B cell (primary cell): ENCODE data around the gene KRTAP2-3. TPM values are rescaled to one million over a fixed set of nuclear protein-coding genes. Genes with fewer than 3 reads are reported as not detected.
"Not testable (repeated sequence)": the region's sequence is repeated elsewhere in the genome, so short reads cannot be mapped to it uniquely, and the experiment has no call there.

Experiments used
- ATAC-seq: fragments of 200-7000 bp; cut with Tn5 transposase; one replicate; pipeline ENCODE4 v1.10.0; 2021; ENCODE audit warnings: low read depth, mild to moderate bottlenecking, moderate number of reproducible peaks, moderate library complexity
- CTCF ChIA-PET: fragments of 350-600 bp; sonication (Branson Sonifier 250); formaldehyde crosslinking; loops from one replicate; lab custom pipeline; 2021; ENCODE audit warnings: antibody characterized with exemption, inconsistent platforms; lab: Charles Lee
- POLR2A ChIA-PET: fragments of 350-600 bp; sonication (Branson Sonifier 250); formaldehyde crosslinking; loops from one replicate; lab custom pipeline; 2021; ENCODE audit warnings: antibody characterized with exemption; lab: Charles Lee
- DNase-seq: peaks from one replicate; pipeline ENCODE4 v3.0.0; 2013
- H2AFZ ChIP-seq: 2 replicates; pipeline ENCODE4 v1.6.1; 2012; ENCODE audit warnings: mild to moderate bottlenecking, low read depth, low read length; ENCODE audit not compliant: insufficient read depth, poor library complexity, severe bottlenecking
- H3K27ac ChIP-seq, 2 donors: 1 replicate in 1 of 2; 2 replicates in 1 of 2; pipeline ENCODE4 v1.5.1; 2012 to 2013; ENCODE audit warnings: low read length in 2 of 2, mild to moderate bottlenecking in 2 of 2, moderate library complexity in 1 of 2
- H3K27me3 ChIP-seq, 4 experiments: fragments of 200-600 bp in 1 of 4; sonication (generic) in 1 of 4; replicated peaks in 1 of 4; 1 replicate in 2 of 4; 2 replicates in 2 of 4; pipeline versions ENCODE4 v1.6.1 to v1.7.0; 2013 to 2016; ENCODE audit warnings: low read length in 3 of 4, mild to moderate bottlenecking in 2 of 4, mixed read lengths in 1 of 4, moderate library complexity in 1 of 4; ENCODE audit not compliant: insufficient read depth in 4 of 4, control insufficient read depth in 3 of 4; ENCODE audit errors: control extremely low read depth in 1 of 4
- H3K36me3 ChIP-seq, 2 experiments: replicated peaks in 1 of 2; 1 replicate in 1 of 2; 2 replicates in 1 of 2; pipeline versions ENCODE4 v1.6.1 to v1.7.1; 2013; ENCODE audit warnings: low read length in 1 of 2; ENCODE audit not compliant: insufficient read depth in 2 of 2, control insufficient read depth in 1 of 2; ENCODE audit errors: control extremely low read depth in 1 of 2, extremely low read depth in 1 of 2
- H3K4me1 ChIP-seq, 2 donors: fragments of 200-600 bp in 1 of 2; sonication (generic) in 1 of 2; 1 replicate in 1 of 2; 2 replicates in 1 of 2; pipeline versions ENCODE4 v1.5.1 to v1.6.1; 2013 to 2017; ENCODE audit warnings: low read length in 2 of 2; ENCODE audit not compliant: control insufficient read depth in 2 of 2, insufficient read depth in 2 of 2
- H3K4me2 ChIP-seq: replicated peaks from 2 replicates; pipeline ENCODE3; 2012; ENCODE audit warnings: mild to moderate bottlenecking, low read depth, low read length; ENCODE audit not compliant: poor library complexity, severe bottlenecking
- H3K4me3 ChIP-seq, 5 experiments: fragments of 200-600 bp in 1 of 5; sonication (generic) in 1 of 5; 1 replicate in 3 of 5; 2 replicates in 2 of 5; pipeline versions ENCODE4 v1.5.1 to v1.7.0; 2011 to 2016; ENCODE audit warnings: low read length in 4 of 5, mild to moderate bottlenecking in 4 of 5, low read depth in 2 of 5, control low read depth in 1 of 5, moderate library complexity in 1 of 5; ENCODE audit not compliant: insufficient read depth in 1 of 5; ENCODE audit errors: control extremely low read depth in 1 of 5, extremely low read depth in 1 of 5
- H3K79me2 ChIP-seq: fragments of 200-600 bp; sonication (generic); one replicate; pipeline ENCODE4 v1.6.0; 2016; ENCODE audit warnings: low read length; ENCODE audit not compliant: control insufficient read depth, insufficient read depth
- H3K9ac ChIP-seq: fragments of 200-600 bp; sonication (generic); 2 replicates; pipeline ENCODE4 v1.6.1; 2017; ENCODE audit warnings: mild to moderate bottlenecking, low read length, moderate library complexity
- H3K9me3 ChIP-seq, 3 donors: one replicate each; pipeline versions ENCODE4 v1.6.1 to v1.7.1; 2013; ENCODE audit warnings: low read length in 2 of 3; ENCODE audit not compliant: control insufficient read depth in 2 of 3, insufficient read depth in 1 of 3; ENCODE audit errors: control extremely low read depth in 1 of 3
- H4K20me1 ChIP-seq: 2 replicates; pipeline ENCODE4 v1.6.0; 2012; ENCODE audit warnings: mild to moderate bottlenecking, low read length; ENCODE audit not compliant: insufficient read depth, control insufficient read depth, poor library complexity, severe bottlenecking
- H3K27ac Mint-ChIP-seq: one replicate; pipeline ENCODE4 v1.8.0; 2021; ENCODE audit warnings: mixed read lengths
- H3K27me3 Mint-ChIP-seq: one replicate; pipeline ENCODE4 v1.8.0; 2021; ENCODE audit warnings: mixed read lengths
- H3K4me1 Mint-ChIP-seq: one replicate; pipeline ENCODE4 v1.8.0; 2021; ENCODE audit warnings: mixed read lengths
- H3K4me3 Mint-ChIP-seq: one replicate; pipeline ENCODE4 v1.8.0; 2021; ENCODE audit warnings: mixed read lengths
- H3K9me3 Mint-ChIP-seq: one replicate; pipeline ENCODE4 v1.8.0; 2022; ENCODE audit warnings: mixed read lengths; ENCODE audit not compliant: insufficient read depth
- EZH2 ChIP-seq: IDR thresholded peaks from 2 replicates; pipeline ENCODE4 v1.6.1; 2012; ENCODE audit warnings: borderline replicate concordance, low read depth, mild to moderate bottlenecking, moderate library complexity, low read length; ENCODE audit not compliant: insufficient read depth, poor library complexity, severe bottlenecking
- WGBS: methylation state at CpG from one replicate; pipeline ENCODE4 v1.1.5; 2013; ENCODE audit warnings: missing lambda C conversion rate; ENCODE audit not compliant: insufficient coverage; 5-methylcytosine and 5-hydroxymethylcytosine counted together
- intact Hi-C: fragments of 100-400 bp; cut with micrococcal nuclease; formaldehyde crosslinking; loops from one replicate; pipeline ENCODE4 v1.10.0; 2022
- polyA plus RNA-seq: library from polyadenylated mRNA; depleted of rRNA; stranded (reverse); fragments of >200 nt; gene quantifications from 2 replicates; pipeline ENCODE4 v1.2.3, GENCODE V29; 2012
- total RNA-seq, 2 donors: library from RNA; stranded (reverse); fragments of 120-200 nt in 1 of 2; gene quantifications; 1 replicate in 1 of 2; 2 replicates in 1 of 2; pipeline versions ENCODE4 v1.2.3 to v1.2.4, GENCODE V29; 2013 to 2022
- TF ChIP-seq, protein P1 (sequence below): fragments of 200-600 bp; IDR thresholded peaks from one replicate; pipeline ENCODE4 v1.8.0; 2022; ENCODE audit warnings: antibody characterized with exemption, mild to moderate bottlenecking

KRTAP2-3 gene
- total and polyA plus RNA-seq, 2 donors (not counting 1 experiment from before 2014, with no cell fraction given), result not detected

DNA sequence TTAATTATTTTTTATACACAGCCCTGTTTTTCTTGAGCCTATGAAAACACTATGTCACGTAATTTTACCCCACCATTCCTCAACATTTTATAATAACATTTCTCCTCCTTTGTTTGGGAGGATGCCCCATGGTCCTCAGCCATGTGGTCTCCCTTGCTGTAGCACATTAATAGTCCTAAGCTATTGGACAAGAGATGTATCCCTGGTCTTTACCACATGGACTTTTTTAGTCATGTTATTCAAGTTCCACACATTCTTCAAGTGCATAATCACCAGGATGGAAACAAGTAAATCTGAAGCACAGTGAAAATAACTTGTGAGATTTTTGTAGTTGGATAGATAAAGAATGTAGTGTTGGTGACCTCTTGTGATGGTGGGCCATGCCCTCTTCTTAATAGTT is 2.0 kb upstream of the KRTAP2-3 start:
- TF ChIP-seq, protein P1, sequence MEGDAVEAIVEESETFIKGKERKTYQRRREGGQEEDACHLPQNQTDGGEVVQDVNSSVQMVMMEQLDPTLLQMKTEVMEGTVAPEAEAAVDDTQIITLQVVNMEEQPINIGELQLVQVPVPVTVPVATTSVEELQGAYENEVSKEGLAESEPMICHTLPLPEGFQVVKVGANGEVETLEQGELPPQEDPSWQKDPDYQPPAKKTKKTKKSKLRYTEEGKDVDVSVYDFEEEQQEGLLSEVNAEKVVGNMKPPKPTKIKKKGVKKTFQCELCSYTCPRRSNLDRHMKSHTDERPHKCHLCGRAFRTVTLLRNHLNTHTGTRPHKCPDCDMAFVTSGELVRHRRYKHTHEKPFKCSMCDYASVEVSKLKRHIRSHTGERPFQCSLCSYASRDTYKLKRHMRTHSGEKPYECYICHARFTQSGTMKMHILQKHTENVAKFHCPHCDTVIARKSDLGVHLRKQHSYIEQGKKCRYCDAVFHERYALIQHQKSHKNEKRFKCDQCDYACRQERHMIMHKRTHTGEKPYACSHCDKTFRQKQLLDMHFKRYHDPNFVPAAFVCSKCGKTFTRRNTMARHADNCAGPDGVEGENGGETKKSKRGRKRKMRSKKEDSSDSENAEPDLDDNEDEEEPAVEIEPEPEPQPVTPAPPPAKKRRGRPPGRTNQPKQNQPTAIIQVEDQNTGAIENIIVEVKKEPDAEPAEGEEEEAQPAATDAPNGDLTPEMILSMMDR, result no peak
- no peak for TF ChIP-seq EZH2
- Histone ChIP-seq H3K4me2 (no peak overlapping the region), H3K9me3 (peaks cover 0 to 2% (median 1%) of the 10 kb centered on the region in 3 donors), H3K27me3 (peaks cover 0 to 6% (median 2%) of the 10 kb centered on the region in 4 experiments), H3K9ac (no peak overlapping the region), H4K20me1 (no peaks in the 10 kb centered on the region), H3K79me2 (no peaks in the 10 kb centered on the region), H2AFZ (no peak overlapping the region), H3K4me3 (no peak overlapping the region), H3K4me1 (no peaks in the 10 kb centered on the region), H3K27ac (no peak overlapping the region), H3K36me3 (no peaks in the 10 kb centered on the region)
- ATAC-seq (no peak), DNase-seq (no peak)
- POLR2A ChIA-PET, result no interaction called here
- H3K4me1 Mint-ChIP-seq, result no peaks in the 10 kb centered on the region
- H3K4me3 Mint-ChIP-seq, result no peak overlapping the region
- no CpG with 5 or more reads among the region's 1 CpG for WGBS
- peaks cover 49% of the 10 kb centered on the region for H3K27me3 Mint-ChIP-seq
- CTCF ChIA-PET, result no interaction called here
- H3K9me3 Mint-ChIP-seq, result no peaks in the 10 kb centered on the region
- intact Hi-C loops, result no loop called here
- H3K27ac Mint-ChIP-seq, result no peak overlapping the region

DNA sequence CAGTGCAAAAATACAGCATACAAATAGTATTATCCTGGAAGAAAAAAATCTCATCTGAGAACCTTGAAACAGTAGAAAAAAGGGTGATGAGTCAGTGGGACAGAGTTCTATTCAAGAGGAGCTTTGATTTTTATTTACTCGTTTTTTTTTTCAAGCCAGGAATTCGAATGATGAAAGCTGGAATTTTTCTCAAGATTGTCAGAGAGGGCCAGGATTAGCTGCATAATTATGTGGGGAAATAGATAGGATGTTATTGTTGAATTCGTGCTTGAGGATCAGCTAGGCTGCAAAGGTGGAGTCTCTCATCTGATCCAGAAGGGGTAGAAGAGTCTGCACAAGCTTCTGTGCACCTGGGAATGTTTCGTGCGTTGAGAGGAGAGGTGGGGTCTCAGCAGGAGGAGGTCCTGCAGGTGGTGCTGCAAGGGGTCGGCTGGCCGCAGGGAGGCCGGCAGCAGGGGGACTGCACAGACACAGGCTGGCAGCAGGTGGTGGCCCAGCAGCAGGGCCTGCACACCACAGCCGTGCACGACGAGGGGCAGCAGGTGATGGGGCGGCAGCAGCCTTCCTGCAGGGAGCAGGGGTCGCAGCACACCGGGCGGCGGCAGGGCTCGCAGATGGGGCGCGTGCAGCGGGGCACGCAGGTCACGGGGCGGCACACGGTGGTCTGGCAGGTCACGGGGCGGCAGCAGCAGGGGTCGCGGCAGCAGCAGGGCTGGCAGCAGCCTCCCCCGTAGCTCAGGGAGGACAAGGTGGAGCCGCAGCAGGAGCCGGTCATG is 450 bp downstream of the KRTAP2-3 start:
- H3K4me1 Mint-ChIP-seq, H2AFZ ChIP-seq, H3K4me3 Mint-ChIP-seq, POLR2A ChIA-PET, CTCF ChIA-PET, intact Hi-C loops, H3K36me3 ChIP-seq, H3K9me3 ChIP-seq, H3K4me1 ChIP-seq, H3K9ac ChIP-seq, H3K27ac ChIP-seq, H3K9me3 Mint-ChIP-seq, H3K4me2 ChIP-seq, DNase-seq, H3K4me3 ChIP-seq, H3K27ac Mint-ChIP-seq, H3K79me2 ChIP-seq, H4K20me1 ChIP-seq, H3K27me3 ChIP-seq, ATAC-seq: not testable (repeated sequence)
- peaks cover 57% of the 10 kb centered on the region for H3K27me3 Mint-ChIP-seq
- 71% methylated on average over 7 of the region's 31 CpGs for WGBS
